ENCODE results near the gene GAD2.

DNA sequence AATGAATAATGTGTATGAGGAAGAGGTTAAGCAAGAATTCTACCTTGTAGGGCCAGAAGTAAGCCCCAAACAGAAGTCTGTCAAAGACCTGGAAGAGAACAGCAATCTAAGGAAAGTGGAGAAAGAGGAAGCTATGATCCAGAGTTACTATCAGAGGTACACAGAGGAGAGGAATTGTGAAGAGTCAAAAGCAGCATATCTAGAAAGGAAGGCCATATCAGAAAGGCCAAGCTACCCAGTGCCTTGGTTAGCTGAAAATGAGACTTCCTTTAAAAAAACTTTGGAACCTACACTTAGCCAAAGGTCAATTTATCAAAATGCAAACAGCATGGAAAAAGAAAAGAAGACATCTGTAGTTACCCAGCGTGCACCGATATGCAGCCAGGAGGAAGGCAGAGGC is 42.7 kb upstream of the GAD2 start:
- TF ChIP-seq, protein P1, sequence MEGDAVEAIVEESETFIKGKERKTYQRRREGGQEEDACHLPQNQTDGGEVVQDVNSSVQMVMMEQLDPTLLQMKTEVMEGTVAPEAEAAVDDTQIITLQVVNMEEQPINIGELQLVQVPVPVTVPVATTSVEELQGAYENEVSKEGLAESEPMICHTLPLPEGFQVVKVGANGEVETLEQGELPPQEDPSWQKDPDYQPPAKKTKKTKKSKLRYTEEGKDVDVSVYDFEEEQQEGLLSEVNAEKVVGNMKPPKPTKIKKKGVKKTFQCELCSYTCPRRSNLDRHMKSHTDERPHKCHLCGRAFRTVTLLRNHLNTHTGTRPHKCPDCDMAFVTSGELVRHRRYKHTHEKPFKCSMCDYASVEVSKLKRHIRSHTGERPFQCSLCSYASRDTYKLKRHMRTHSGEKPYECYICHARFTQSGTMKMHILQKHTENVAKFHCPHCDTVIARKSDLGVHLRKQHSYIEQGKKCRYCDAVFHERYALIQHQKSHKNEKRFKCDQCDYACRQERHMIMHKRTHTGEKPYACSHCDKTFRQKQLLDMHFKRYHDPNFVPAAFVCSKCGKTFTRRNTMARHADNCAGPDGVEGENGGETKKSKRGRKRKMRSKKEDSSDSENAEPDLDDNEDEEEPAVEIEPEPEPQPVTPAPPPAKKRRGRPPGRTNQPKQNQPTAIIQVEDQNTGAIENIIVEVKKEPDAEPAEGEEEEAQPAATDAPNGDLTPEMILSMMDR (IDR thresholded peaks at IDR 0.05; ENCODE audit: low read depth, low read length, poor library complexity, severe bottlenecking) = no peak
- no peak for TF ChIP-seq EZH2phosphoT487 (IDR thresholded peaks at IDR 0.05; ENCODE audit: borderline replicate concordance, low read length)

Measured in DOHH2 (cell line).